HCT116 (cell line): ENCODE results near the gene TOX4.

ENCODE experiments used
- CEBPB ChIP-seq: IDR thresholded peaks from 2 replicates; pipeline ENCODE4 v1.6.1; 2012; ENCODE audit warnings: low read depth
- CTCF ChIP-seq, 3 experiments: fragments of 200-600 bp in 1 of 3; sonication (generic) in 1 of 3; IDR thresholded peaks in 2 of 3; conservative IDR thresholded peaks in 1 of 3; 2 replicates each; pipeline ENCODE4 v1.5.1; 2012 to 2017; ENCODE audit warnings: low read depth in 2 of 3, low read length in 2 of 3, antibody characterized with exemption in 1 of 3, borderline replicate concordance in 1 of 3, control low read depth in 1 of 3, mild to moderate bottlenecking in 1 of 3, mixed read lengths in 1 of 3, mixed run types in 1 of 3, moderate library complexity in 1 of 3; ENCODE audit not compliant: insufficient read depth in 1 of 3
- EZH2 ChIP-seq: fragments of 200-600 bp; sonication (generic); IDR thresholded peaks from 2 replicates; pipeline ENCODE4 v1.6.1; 2017; ENCODE audit warnings: antibody characterized with exemption, mixed run types
- FOSL1 ChIP-seq: IDR thresholded peaks from 2 replicates; pipeline ENCODE4 v1.6.1; 2012; ENCODE audit warnings: low read depth
- POLR2A ChIP-seq: IDR thresholded peaks from 2 replicates; pipeline ENCODE4 v1.7.0; 2011; ENCODE audit warnings: borderline replicate concordance; ENCODE audit not compliant: insufficient read depth, insufficient read length; ENCODE audit errors: extremely low read depth
- POLR2AphosphoS5 ChIP-seq: IDR thresholded peaks from 2 replicates; pipeline ENCODE4 v1.6.1; 2011; ENCODE audit warnings: mild to moderate bottlenecking, low read depth, low read length, moderate library complexity
- RAD21 ChIP-seq: IDR thresholded peaks from 2 replicates; pipeline ENCODE4 v1.6.1; 2012; ENCODE audit warnings: low read depth, mild to moderate bottlenecking
- REST ChIP-seq: IDR thresholded peaks from 2 replicates; pipeline ENCODE4 v1.6.1; 2012; ENCODE audit warnings: low read depth
- SIN3A ChIP-seq: IDR thresholded peaks from 2 replicates; pipeline ENCODE4 v1.6.1; 2012; ENCODE audit warnings: low read depth
- SRF ChIP-seq: IDR thresholded peaks from 2 replicates; pipeline ENCODE4 v1.6.1; 2012; ENCODE audit warnings: low read depth
- TCF7L2 ChIP-seq: IDR thresholded peaks from 2 replicates; pipeline ENCODE4 v1.7.0; 2011; ENCODE audit warnings: borderline replicate concordance, inconsistent platforms; ENCODE audit not compliant: insufficient read depth, insufficient read length; ENCODE audit errors: extremely low read depth
- YY1 ChIP-seq: IDR thresholded peaks from 2 replicates; pipeline ENCODE4 v1.6.1; 2011; ENCODE audit warnings: low read length, low read depth, moderate library complexity, mild to moderate bottlenecking; ENCODE audit not compliant: insufficient replicate concordance; ENCODE audit errors: extremely low read depth
- ZBTB33 ChIP-seq: IDR thresholded peaks from 2 replicates; pipeline ENCODE4 v1.6.1; 2011; ENCODE audit warnings: mild to moderate bottlenecking, low read length, moderate library complexity; ENCODE audit not compliant: insufficient replicate concordance; ENCODE audit errors: extremely low read depth
- ZNF274 ChIP-seq: fragments of 200-500 bp; sonication (Bioruptor generic); IDR thresholded peaks from 2 replicates; pipeline ENCODE4 v1.6.1; 2014; ENCODE audit warnings: mild to moderate bottlenecking, low read depth, low read length, inconsistent platforms

GRCh38 chr14:21476925-21477681, at the start of gene TOX4, which contains the start of gene RAB2B:
- TF ChIP-seq CTCF (IDR thresholded peaks at IDR 0.05 in 2 of 3, conservative IDR thresholded peaks at IDR 0.05 in 1 of 3; ENCODE audit: borderline replicate concordance in 1 of 3, insufficient read depth in 1 of 3, low read depth in 2 of 3, low read length in 2 of 3) (peak; percentile 78 to 99 (median 88)), REST (no peak), POLR2A (no peak), RAD21 (no peak), SIN3A (peak; percentile 48), TCF7L2 (no peak), ZNF274 (no peak), EZH2 (no peak), YY1 (peak; percentile 63), FOSL1 (no peak), POLR2AphosphoS5 (peak; percentile 73), ZBTB33 (no peak), SRF (no peak), CEBPB (no peak)
